CD4-positive, alpha-beta T cell treated with Interleukin-15 for 1 hour (primary cell): ENCODE data around the gene SENP3.

ENCODE experiments used
- DNase-seq: peaks from one replicate; pipeline ENCODE4 v3.0.0-alpha.2; 2020

SENP3 gene

GRCh38 chr17:7577327-7578199 lies 15.8 kb downstream of the SENP3 start:
- DNase-seq: no peak

GRCh38 chr17:7579001-7579833 lies 17.5 kb downstream of the SENP3 start, which contains the start of gene CD68:
CD68 (plus strand) TSS chr17:7579638; CDS start chr17:7579678, 40 bp downstream.
- peak; percentile 88 for DNase-seq

- peak; percentile 39 for DNase-seq
Measured at GRCh38 chr17:7579834-7580603, 18.3 kb downstream of the SENP3 start.

GRCh38 chr17:7580604-7581575 lies 19.2 kb downstream of the SENP3 start:
- DNase-seq: no peak

- DNase-seq: no peak
Measured at GRCh38 chr17:7582396-7583252, 20.9 kb downstream of the SENP3 start.

- DNase-seq: peak; percentile 96
Measured at GRCh38 chr17:7583253-7584109, 21.8 kb downstream of the SENP3 start, which contains the start of gene MPDU1. MPDU1 (plus strand) TSS chr17:7583852; CDS start chr17:7583863, 11 bp downstream.

- no peak for DNase-seq
Measured at GRCh38 chr17:7586673-7587419, 25.1 kb downstream of the SENP3 start.

- DNase-seq: peak; percentile 20
Measured at GRCh38 chr17:7587420-7588151, 25.9 kb downstream of the SENP3 start.

GRCh38 chr17:7588553-7589203 lies 27.0 kb downstream of the SENP3 start:
- DNase-seq: no peak

GRCh38 chr17:7589204-7589868 lies 27.6 kb downstream of the SENP3 start:
- peak; percentile 77 for DNase-seq

- no peak for DNase-seq
Measured at GRCh38 chr17:7589891-7590691, 28.4 kb downstream of the SENP3 start, which contains the start of gene SOX15. SOX15 (minus strand) TSS chr17:7590094; CDS start chr17:7589676, 418 bp downstream.

GRCh38 chr17:7590743-7591142 lies 29.0 kb downstream of the SENP3 start:
- DNase-seq: no peak

- DNase-seq: no peak
Measured at GRCh38 chr17:7591596-7591995, 29.9 kb downstream of the SENP3 start.

GRCh38 chr17:7592422-7593021 lies 30.8 kb downstream of the SENP3 start:
- DNase-seq: no peak

- no peak for DNase-seq
Measured at GRCh38 chr17:7593296-7593695, 31.6 kb downstream of the SENP3 start.
